AML-193 (cell line): ENCODE measurements around the gene SCUBE3.

ENCODE experiments used
- DNase-seq, 2 experiments: peaks; one replicate each; lab custom pipeline; 2025; lab: John Stamatoyannopoulos, UW

SCUBE3 gene

GRCh38 chr6:35213298-35213791 is 411 bp upstream of the SCUBE3 start:
- no peak for DNase-seq

GRCh38 chr6:35214869-35215664 is 1.3 kb downstream of the SCUBE3 start:
- DNase-seq, result no peak

- DNase-seq, result no peak
Observed at GRCh38 chr6:35215665-35216411, 2.1 kb downstream of the SCUBE3 start.

GRCh38 chr6:35216412-35216732 is 2.6 kb downstream of the SCUBE3 start:
- DNase-seq, result no peak

GRCh38 chr6:35216851-35217811 is 3.4 kb downstream of the SCUBE3 start:
- no peak for DNase-seq

GRCh38 chr6:35218021-35218420 is 4.3 kb downstream of the SCUBE3 start:
- peak; percentile 34 to 39 for DNase-seq

- no peak for DNase-seq
Observed at GRCh38 chr6:35218456-35218855, 4.7 kb downstream of the SCUBE3 start.

GRCh38 chr6:35219683-35220326 is 6.0 kb downstream of the SCUBE3 start:
- no peak for DNase-seq

- no peak for DNase-seq
Observed at GRCh38 chr6:35220711-35221110, 7.0 kb downstream of the SCUBE3 start.

- DNase-seq, result no peak
Observed at GRCh38 chr6:35223396-35223795, 9.6 kb downstream of the SCUBE3 start.

GRCh38 chr6:35224720-35225119 is 11.0 kb downstream of the SCUBE3 start:
- no peak for DNase-seq

GRCh38 chr6:35228481-35228880 is 14.7 kb downstream of the SCUBE3 start:
- no peak for DNase-seq

- no peak for DNase-seq
Observed at GRCh38 chr6:35229304-35229703, 15.5 kb downstream of the SCUBE3 start.

GRCh38 chr6:35230498-35230897 is 16.7 kb downstream of the SCUBE3 start:
- DNase-seq, result no peak

- no peak for DNase-seq
Observed at GRCh38 chr6:35230950-35231349, 17.2 kb downstream of the SCUBE3 start.

- DNase-seq, result no peak
Observed at GRCh38 chr6:35231563-35231962, 17.8 kb downstream of the SCUBE3 start.

GRCh38 chr6:35234901-35235300 is 21.1 kb downstream of the SCUBE3 start:
- no peak for DNase-seq

GRCh38 chr6:35236223-35236622 is 22.5 kb downstream of the SCUBE3 start:
- DNase-seq, result no peak

GRCh38 chr6:35237476-35237875 is 23.7 kb downstream of the SCUBE3 start:
- DNase-seq, result no peak

- no peak for DNase-seq
Observed at GRCh38 chr6:35238843-35239289, 25.1 kb downstream of the SCUBE3 start.

- no peak for DNase-seq
Observed at GRCh38 chr6:35239581-35239980, 25.8 kb downstream of the SCUBE3 start.
